DMS79 treated with DMSO at 0.1 percent for 48 hours (cell line): Measurements from ENCODE around the gene FERMT2.

Experiments used
- DNase-seq: peaks from one replicate; lab custom pipeline; 2025; lab: John Stamatoyannopoulos, UW

Gene FERMT2

DNA sequence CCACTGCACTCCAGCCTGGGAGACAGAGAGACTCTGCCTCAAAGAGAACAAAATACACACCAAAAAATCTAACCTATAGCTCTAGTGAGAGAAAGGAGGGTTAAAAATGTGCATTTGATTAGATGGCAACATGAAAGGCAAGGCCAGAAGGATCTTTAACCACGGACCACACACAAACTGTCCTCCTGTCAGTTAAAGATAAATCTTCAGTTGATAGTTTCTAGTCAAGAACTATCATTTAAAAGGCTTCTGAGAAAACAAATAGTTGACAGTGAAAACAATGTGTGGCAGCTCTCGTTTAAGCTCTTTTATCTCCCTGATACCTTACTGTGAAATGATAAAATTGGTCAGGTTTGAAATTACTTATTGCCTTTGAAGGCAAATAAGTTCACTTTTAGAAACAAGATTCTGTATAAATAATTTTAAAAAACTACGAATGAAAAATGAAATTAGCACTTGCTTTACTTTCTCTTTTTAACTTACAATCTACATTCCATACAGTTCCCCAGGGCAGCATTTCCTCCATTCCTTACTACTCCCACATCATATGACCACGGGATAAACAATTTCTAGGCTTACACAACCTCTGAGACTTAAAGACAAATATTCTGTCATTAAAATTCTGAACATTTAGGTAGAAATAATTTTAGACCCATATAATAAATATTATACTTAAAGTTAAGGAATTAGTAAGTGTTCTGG is 88.1 kb downstream of the FERMT2 start:
- no peak for DNase-seq

- DNase-seq = no peak
These were observed 89.4 kb downstream of the FERMT2 start for GRCh38 chr14:52861403-52861802.

- no peak for DNase-seq
These were observed 89.9 kb downstream of the FERMT2 start for GRCh38 chr14:52860910-52861309.

DNA sequence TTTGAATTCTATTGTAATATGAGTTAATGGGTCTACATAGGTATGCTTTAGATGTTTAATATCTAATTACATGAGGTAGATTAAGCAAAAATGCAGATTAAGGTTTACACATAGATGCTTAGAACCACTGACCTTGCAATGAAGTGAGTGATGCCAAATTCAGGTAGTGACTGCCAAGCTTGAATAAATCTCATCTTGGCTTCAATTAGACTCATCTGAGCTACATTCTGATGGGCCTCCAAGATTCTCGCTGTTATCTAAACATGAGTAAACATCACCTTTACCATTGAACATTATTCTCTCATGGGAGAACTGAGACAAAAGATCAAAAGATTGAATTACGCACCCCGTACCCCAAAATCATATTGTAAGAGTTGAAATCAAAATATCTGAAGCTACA is 90.6 kb downstream of the FERMT2 start:
- no peak for DNase-seq

DNA sequence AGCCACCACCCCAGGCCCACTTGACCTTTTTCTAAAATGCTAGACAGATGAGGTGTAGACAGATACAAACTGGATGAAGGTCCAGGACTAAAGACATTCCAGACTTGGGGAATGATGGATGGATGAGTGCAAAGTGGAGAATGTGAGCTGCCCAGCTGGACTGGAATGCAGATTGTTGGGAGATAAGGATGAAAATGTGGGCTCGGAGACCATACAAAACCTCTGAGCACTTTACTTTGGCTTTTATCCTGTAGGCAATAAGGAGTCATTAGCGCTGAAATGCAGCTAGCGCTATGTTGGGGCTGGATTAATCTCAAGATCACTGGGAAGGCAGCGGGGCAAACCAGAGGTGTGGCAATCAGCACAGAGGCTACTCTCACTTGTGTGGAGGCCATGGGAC is 94.7 kb downstream of the FERMT2 start:
- no peak for DNase-seq

DNA sequence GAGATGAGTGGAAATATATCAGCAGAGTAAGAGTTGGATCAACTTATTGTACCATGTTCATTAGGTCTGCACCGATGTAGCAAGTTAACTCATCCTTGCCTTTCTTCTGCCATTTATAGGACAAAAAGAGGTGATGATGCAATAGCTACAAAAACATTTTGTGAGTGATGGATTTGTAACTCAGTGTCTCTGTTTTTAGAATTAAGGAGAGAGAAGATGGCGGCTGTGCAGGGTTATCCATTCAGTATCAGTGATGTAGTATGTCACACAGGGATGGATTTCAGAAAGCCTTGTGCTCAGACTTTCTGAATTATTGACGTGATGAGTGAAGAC is 97.4 kb downstream of the FERMT2 start:
- DNase-seq = no peak

DNA sequence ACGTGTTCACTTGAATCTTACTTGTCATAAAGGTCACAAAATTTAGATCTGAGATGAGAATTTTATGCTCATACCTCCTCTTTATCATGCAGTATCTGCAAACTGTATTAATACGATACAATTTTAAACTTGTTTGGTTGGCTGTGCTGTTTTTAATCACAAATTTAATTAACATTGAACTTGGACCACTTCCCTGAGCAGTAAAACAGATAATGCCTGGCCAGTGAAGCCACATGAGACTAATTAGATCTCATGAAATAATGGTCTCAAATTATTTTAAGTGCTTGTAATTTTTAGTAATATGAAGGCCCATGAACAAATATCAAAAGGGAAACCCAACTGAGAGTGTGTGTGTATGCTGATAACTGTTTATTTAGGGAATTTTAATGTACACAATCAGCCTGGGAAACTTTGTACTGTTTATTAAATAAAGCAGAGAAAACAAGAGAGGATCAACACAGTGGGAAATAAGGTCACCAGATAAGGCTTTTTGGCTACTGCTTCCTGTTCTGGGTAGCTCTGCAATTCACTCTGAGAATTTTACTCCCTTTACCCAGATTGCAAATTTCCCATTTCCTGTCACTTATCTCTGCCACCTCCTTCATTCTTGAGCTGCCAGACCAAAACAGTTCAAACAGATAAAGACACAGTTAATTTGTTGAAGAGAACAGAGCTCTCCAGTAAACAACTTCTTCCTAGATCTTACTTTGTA is 97.9 kb downstream of the FERMT2 start:
- no peak for DNase-seq

GRCh38 chr14:52850451-52850909 is 100.4 kb downstream of the FERMT2 start:
- DNase-seq = no peak

DNA sequence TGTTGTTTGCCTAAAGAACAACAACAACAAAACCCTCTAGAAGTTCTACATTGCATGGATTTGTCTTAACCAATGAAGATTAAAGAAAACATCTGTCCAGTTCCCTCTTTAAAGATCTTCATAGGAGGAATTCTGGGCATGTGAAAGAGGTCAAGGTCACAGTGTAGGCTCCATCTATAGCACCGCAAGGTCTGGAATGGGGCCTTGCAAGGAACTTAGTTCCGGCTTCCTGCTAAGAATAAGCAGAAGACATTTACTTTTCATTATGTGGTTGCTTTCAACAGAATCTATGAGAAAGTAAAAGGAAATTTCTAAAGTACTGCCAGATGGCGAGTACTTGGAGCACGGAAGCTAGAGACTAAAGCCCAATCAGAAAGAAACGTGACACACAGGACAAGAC is 102.2 kb downstream of the FERMT2 start:
- no peak for DNase-seq

DNA sequence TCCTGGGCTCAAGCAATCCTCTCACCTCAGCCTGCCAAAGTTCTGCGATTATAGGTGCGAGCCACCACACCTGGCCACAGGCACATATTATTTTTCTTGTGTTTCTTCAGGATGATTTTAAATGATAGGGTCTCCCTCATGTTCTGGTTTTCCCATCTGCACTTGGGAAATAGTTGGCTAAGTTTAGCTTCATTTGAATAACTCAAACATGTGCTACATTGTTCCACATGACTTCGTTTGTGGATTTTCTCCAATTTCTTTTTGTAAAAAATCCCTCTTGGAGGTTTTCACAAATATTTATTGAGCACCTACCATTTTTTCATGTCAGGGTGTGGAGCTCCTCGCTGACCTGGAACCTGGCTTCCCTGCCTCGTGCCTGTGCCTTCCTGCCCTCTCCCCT is 104.3 kb downstream of the FERMT2 start:
- DNase-seq = no peak

DNA sequence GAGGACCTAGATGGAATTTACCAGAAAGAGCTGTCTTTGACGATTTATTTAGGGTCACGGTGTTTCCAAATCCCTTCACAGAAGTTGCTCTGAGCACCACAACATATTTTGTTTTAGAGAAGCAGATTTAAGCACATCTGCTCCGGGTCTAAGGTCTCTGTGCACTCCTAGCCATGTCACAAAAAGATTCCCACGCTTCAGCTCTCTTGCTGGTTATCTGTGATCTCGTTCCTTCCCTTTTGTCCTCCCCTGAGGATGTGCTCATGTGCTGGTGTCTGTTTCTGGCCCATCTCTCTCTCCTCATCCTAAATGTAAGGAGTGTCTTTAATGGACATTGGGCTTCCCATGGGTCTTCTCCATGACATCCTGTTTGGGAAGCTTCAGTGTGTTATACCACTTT is 105.8 kb downstream of the FERMT2 start:
- no peak for DNase-seq

- DNase-seq = no peak
These were observed 106.4 kb downstream of the FERMT2 start for GRCh38 chr14:52844262-52845060.

DNA sequence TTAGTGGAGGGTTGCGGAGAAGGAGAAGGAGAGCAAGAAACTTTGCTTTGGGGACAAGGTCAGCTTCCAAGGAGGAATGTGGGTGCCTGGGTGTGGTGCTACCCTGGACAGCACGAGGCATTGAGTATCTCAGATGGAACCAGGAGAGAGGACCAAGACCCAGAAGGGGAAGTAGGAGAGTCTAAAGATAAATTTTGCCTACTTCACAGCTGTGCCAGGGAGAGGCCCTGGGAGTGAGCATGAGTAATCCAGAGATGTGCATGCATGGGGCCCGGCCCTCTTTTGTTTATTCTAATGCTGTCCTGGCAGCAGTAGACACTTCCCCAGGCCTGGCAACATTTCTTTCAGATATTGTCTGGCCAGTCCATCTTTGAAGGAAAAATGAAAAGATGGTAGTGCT is 110.0 kb downstream of the FERMT2 start:
- DNase-seq = no peak

GRCh38 chr14:52837451-52837850 is 113.4 kb downstream of the FERMT2 start:
- no peak for DNase-seq

- DNase-seq = no peak
These were observed 114.8 kb downstream of the FERMT2 start for GRCh38 chr14:52836063-52836462.

DNA sequence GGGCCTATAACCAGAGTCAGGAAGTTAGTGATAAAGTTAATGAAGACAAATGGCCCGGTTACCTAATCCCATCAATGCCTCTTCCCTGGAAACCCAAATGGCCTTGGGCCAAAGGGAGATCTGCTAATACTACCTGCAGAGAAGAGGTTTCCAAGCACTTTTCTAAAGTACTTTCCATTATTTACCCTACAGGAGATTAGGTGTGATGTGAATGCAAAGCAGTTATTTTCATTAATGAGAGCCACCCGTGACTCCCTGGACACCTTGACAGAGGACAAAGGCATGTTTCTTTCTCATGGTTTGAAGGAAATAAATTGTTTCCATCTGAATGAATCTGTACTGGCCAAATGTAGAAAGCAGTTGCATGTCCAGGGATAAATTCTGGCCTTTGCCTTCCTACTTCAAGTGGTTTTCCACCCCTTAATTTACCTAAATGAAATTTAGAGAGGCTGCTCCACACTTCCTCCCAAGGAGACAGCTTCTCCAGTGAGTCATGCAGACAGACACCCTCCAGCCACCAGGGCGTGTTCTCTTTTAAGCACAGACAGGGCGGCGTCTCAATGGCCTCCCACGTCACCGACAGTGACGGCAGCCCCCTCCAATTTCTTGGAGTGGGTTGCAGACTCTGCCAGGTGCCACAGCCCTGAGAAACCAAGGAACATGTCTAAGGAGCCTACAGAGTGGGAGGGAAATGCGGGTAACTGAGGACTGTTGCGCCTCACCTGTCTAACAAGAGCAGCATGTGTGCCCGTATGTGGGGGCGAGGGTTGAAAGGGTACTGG is 115.5 kb downstream of the FERMT2 start:
- peak; percentile 95 for DNase-seq

GRCh38 chr14:52834440-52834842 is 116.4 kb downstream of the FERMT2 start:
- peak; percentile 41 for DNase-seq

DNA sequence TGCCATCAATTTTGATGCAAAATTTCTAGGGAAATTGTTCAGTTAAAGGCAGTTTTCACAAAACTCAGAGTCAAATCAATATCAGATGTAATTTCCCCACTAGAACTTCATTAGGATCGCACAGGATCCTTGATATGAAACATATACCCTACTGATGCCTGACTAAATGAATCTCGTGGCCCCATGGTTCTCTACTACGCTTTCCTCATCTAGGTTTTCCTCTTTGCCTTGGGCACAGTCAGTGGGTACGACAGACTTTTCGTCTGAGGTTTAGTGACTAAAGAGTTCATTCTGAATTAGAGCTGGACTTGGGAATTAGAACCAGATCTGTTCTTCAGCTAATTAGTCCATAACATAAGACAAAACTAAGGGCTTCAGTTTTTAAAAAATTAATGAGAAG is 117.0 kb downstream of the FERMT2 start:
- no peak for DNase-seq

- peak; percentile 97 for DNase-seq
These were observed 121.2 kb downstream of the FERMT2 start for GRCh38 chr14:52829527-52830185.

DNA sequence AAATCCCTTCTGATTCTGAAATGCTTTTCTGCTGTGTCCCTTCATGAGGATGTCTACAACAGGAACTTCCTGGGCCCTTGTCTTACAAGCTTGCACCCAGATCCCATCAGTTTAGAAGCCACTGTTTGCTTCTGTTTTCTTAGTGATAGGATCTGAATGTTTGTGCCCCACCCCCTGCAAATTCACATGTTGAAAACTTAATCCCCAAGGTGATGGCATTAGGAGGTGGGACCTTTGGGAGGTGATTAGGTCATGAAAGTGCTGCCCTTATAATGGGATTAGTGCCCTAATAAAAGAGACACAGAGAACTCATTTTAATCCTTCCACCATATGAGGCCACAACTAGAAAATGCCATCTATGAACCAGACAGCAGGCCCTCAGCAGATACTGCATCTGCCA is 123.4 kb downstream of the FERMT2 start:
- DNase-seq = no peak

DNA sequence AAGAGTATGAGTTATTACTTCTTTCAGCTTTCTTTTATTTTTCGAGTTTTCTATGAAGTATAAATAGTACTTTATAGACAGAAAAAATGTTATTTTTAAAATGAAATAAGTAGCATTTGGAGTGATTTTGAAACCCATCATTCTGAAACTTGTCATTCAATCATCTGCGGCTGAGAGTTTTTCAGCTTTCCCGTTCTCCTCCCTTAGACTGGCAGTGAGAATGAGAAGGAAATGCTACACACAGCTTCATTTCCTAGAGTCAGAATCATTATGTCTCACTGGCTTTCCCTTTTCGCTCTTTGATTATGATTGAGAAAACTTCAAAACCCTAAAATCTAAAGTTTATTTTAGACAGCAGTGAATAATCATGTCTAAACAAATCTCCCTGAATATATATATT is 125.8 kb downstream of the FERMT2 start:
- no peak for DNase-seq

- DNase-seq = no peak
These were observed 126.4 kb downstream of the FERMT2 start for GRCh38 chr14:52824462-52824861.
